Caco-2 (cell line): ENCODE results near the gene KRTAP10-2. TPM values are rescaled to one million over a fixed set of nuclear protein-coding genes. Genes with fewer than 3 reads are reported as not detected.

Source experiments
- BruUV-seq: library from RNA; stranded (reverse); fragments of 400-500 nt; replicated peaks from 2 replicates; lab custom pipeline; 2021; lab: Mats Ljungman, UMichigan
- CTCF ChIA-PET: fragments of 300-600 bp; sonication (Branson Sonifier 250); formaldehyde crosslinking; loops from one replicate; lab custom pipeline; 2022; ENCODE audit warnings: antibody characterized with exemption; lab: Charles Lee
- POLR2A ChIA-PET: fragments of 300-600 bp; sonication (Branson Sonifier 250); formaldehyde crosslinking; loops from one replicate; lab custom pipeline; 2022; ENCODE audit warnings: antibody characterized with exemption; lab: Charles Lee
- DNase-seq, 2 experiments: peaks; one replicate each; pipeline versions ENCODE4 v3.0.0 to v3.0.0-alpha.2; 2020 to 2022
- H3K27me3 ChIP-seq: replicated peaks from 2 replicates; pipeline ENCODE4 v1.6.0; 2011; ENCODE audit warnings: low read length; ENCODE audit not compliant: control insufficient read depth, insufficient read depth
- H3K36me3 ChIP-seq: 2 replicates; pipeline ENCODE4 v1.5.1; 2011; ENCODE audit warnings: low read length; ENCODE audit not compliant: control insufficient read depth, insufficient read depth
- H3K4me1 ChIP-seq: fragments of 250-450 bp; sonication (Bioruptor Pico); 2 replicates; pipeline ENCODE4 v1.5.1; 2020; ENCODE audit warnings: mild to moderate bottlenecking
- H3K4me3 ChIP-seq: 2 replicates; pipeline ENCODE4 v1.5.1; 2011; ENCODE audit warnings: low read depth, mild to moderate bottlenecking, control low read depth, low read length
- H3K9me3 ChIP-seq: fragments of 250-450 bp; sonication (Bioruptor Pico); 2 replicates; pipeline ENCODE4 v1.5.1; 2020; ENCODE audit warnings: mild to moderate bottlenecking, moderate library complexity
- H3K27ac Mint-ChIP-seq: one replicate; pipeline ENCODE4 v1.8.0; 2022; ENCODE audit warnings: mixed read lengths; ENCODE audit not compliant: unreplicated experiment
- H3K27me3 Mint-ChIP-seq: one replicate; pipeline ENCODE4 v1.8.0; 2022; ENCODE audit warnings: mixed read lengths; ENCODE audit not compliant: insufficient read depth, unreplicated experiment
- H3K36me3 Mint-ChIP-seq: one replicate; pipeline ENCODE4 v1.8.0; 2022; ENCODE audit warnings: mild to moderate bottlenecking, mixed read lengths; ENCODE audit not compliant: insufficient read depth, unreplicated experiment
- H3K4me1 Mint-ChIP-seq: one replicate; pipeline ENCODE4 v1.8.0; 2022; ENCODE audit warnings: low read depth, mixed read lengths; ENCODE audit not compliant: unreplicated experiment
- H3K4me3 Mint-ChIP-seq: one replicate; pipeline ENCODE4 v1.8.0; 2022; ENCODE audit warnings: mild to moderate bottlenecking, moderate library complexity, mixed read lengths; ENCODE audit not compliant: unreplicated experiment
- H3K9me3 Mint-ChIP-seq: one replicate; pipeline ENCODE4 v1.8.0; 2022; ENCODE audit warnings: mixed read lengths; ENCODE audit not compliant: unreplicated experiment
- CTCF ChIP-seq, 2 experiments: fragments of 200-600 bp in 1 of 2; IDR thresholded peaks; 1 replicate in 1 of 2; 2 replicates in 1 of 2; pipeline versions ENCODE4 v1.5.1 to v1.8.0; 2011 to 2022; ENCODE audit warnings: antibody characterized with exemption in 1 of 2, control low read depth in 1 of 2, inconsistent platforms in 1 of 2, low read depth in 1 of 2, low read length in 1 of 2, mild to moderate bottlenecking in 1 of 2, moderate library complexity in 1 of 2; ENCODE audit not compliant: insufficient read depth in 1 of 2, severe bottlenecking in 1 of 2, unreplicated experiment in 1 of 2
- intact Hi-C: fragments of 100-400 bp; cut with micrococcal nuclease; formaldehyde crosslinking; loops from one replicate; pipeline ENCODE4 v1.10.0; 2022; ENCODE audit not compliant: unreplicated experiment
- total RNA-seq: library from RNA; stranded (reverse); gene quantifications from 2 replicates; pipeline ENCODE4 v1.2.3, GENCODE V29; 2022

KRTAP10-2 gene
- total RNA-seq, 1 experiment from 2014 or later = not detected

GRCh38 chr21:44537930-44538911 is 13.1 kb downstream of the KRTAP10-2 start:
- intact Hi-C loops = no loop called here
- Histone ChIP-seq H3K4me3 (no peak overlapping the region), H3K27me3 (no peaks in the 10 kb centered on the region), H3K4me1 (no peaks in the 10 kb centered on the region), H3K36me3 (no peaks in the 10 kb centered on the region), H3K9me3 (no peaks in the 10 kb centered on the region)
- DNase-seq = no peak
- H3K4me3 Mint-ChIP-seq = no peak overlapping the region
- H3K27ac Mint-ChIP-seq = no peak overlapping the region
- no peaks in the 10 kb centered on the region for H3K36me3 Mint-ChIP-seq
- POLR2A ChIA-PET = no interaction called here
- CTCF ChIA-PET = no interaction called here
- TF ChIP-seq CTCF (IDR thresholded peaks at IDR 0.05; ENCODE audit: insufficient read depth in 1 of 2, low read depth in 1 of 2, low read length in 1 of 2, severe bottlenecking in 1 of 2, unreplicated experiment in 1 of 2) = no peak
- H3K9me3 Mint-ChIP-seq = no peaks in the 10 kb centered on the region
- peaks cover 9% of the 10 kb centered on the region for H3K27me3 Mint-ChIP-seq
- no TSS peak for BruUV-seq
- no peaks in the 10 kb centered on the region for H3K4me1 Mint-ChIP-seq

GRCh38 chr21:44535963-44536362 is 15.3 kb downstream of the KRTAP10-2 start:
- no peaks in the 10 kb centered on the region for H3K4me1 Mint-ChIP-seq
- no peaks in the 10 kb centered on the region for H3K4me1 ChIP-seq
- no peak overlapping the region for H3K4me3 Mint-ChIP-seq
- DNase-seq = no peak
- H3K27me3 ChIP-seq = no peaks in the 10 kb centered on the region
- intact Hi-C loops = no loop called here
- no peaks in the 10 kb centered on the region for H3K36me3 ChIP-seq
- H3K27ac Mint-ChIP-seq = no peak overlapping the region
- no peaks in the 10 kb centered on the region for H3K9me3 ChIP-seq
- ChIA-PET POLR2A (interaction anchor here (0.7 kb wide), 1 partner anchor 115 kb away, joined by 6 read pairs; no protein-coding TSS in a partner anchor), CTCF (no interaction called here)
- TF ChIP-seq CTCF (IDR thresholded peaks at IDR 0.05; ENCODE audit: insufficient read depth in 1 of 2, low read depth in 1 of 2, low read length in 1 of 2, severe bottlenecking in 1 of 2, unreplicated experiment in 1 of 2) = no peak
- H3K36me3 Mint-ChIP-seq = no peaks in the 10 kb centered on the region
- peaks cover 12% of the 10 kb centered on the region for H3K27me3 Mint-ChIP-seq
- no TSS peak for BruUV-seq
- H3K4me3 ChIP-seq = no peak overlapping the region
- no peaks in the 10 kb centered on the region for H3K9me3 Mint-ChIP-seq

GRCh38 chr21:44534688-44535087 is 16.6 kb downstream of the KRTAP10-2 start:
- no TSS peak for BruUV-seq
- no peak for DNase-seq
- H3K4me1 Mint-ChIP-seq = no peaks in the 10 kb centered on the region
- Histone ChIP-seq H3K4me3 (no peak overlapping the region), H3K9me3 (no peaks in the 10 kb centered on the region), H3K4me1 (no peaks in the 10 kb centered on the region), H3K36me3 (no peaks in the 10 kb centered on the region), H3K27me3 (no peaks in the 10 kb centered on the region)
- no peaks in the 10 kb centered on the region for H3K9me3 Mint-ChIP-seq
- H3K4me3 Mint-ChIP-seq = no peak overlapping the region
- H3K36me3 Mint-ChIP-seq = no peaks in the 10 kb centered on the region
- TF ChIP-seq CTCF (IDR thresholded peaks at IDR 0.05; ENCODE audit: insufficient read depth in 1 of 2, low read depth in 1 of 2, low read length in 1 of 2, severe bottlenecking in 1 of 2, unreplicated experiment in 1 of 2) = no peak
- CTCF ChIA-PET = no interaction called here
- peaks cover 15% of the 10 kb centered on the region for H3K27me3 Mint-ChIP-seq
- intact Hi-C loops = no loop called here
- H3K27ac Mint-ChIP-seq = no peak overlapping the region
- POLR2A ChIA-PET = no interaction called here
